WTC11 (cell line): ENCODE measurements around the gene SH3BP4. TPM values are rescaled to one million over a fixed set of nuclear protein-coding genes. Genes with fewer than 3 reads are reported as not detected.
A peak's percentile ranks its signal among the peaks of the same experiment; 100 is the strongest.

Experiments used
- ATAC-seq: fragments of 200-7000 bp; cut with Tn5 transposase; 2 replicates; pipeline ENCODE4 v1.10.0; 2021; ENCODE audit warnings: mild to moderate bottlenecking, moderate library complexity
- CTCF ChIA-PET: fragments of 300-600 bp; sonication (Branson Sonifier 250); formaldehyde crosslinking; loops from one replicate; lab custom pipeline; 2021; ENCODE audit warnings: antibody characterized with exemption; lab: Charles Lee
- POLR2A ChIA-PET: fragments of 350-600 bp; sonication (Branson Sonifier 250); formaldehyde crosslinking; loops from one replicate; lab custom pipeline; 2021; ENCODE audit warnings: antibody characterized with exemption; lab: Charles Lee
- DNase-seq: peaks from one replicate; pipeline ENCODE4 v3.0.0; 2021; ENCODE audit warnings: low spot score
- H3K27ac Mint-ChIP-seq: 2 replicates; pipeline ENCODE4 v1.8.0; 2021; ENCODE audit warnings: mixed read lengths
- H3K27me3 Mint-ChIP-seq: 2 replicates; pipeline ENCODE4 v1.8.0; 2021; ENCODE audit warnings: low read depth, mild to moderate bottlenecking, moderate library complexity, mixed read lengths
- H3K36me3 Mint-ChIP-seq: 2 replicates; pipeline ENCODE4 v1.8.0; 2021; ENCODE audit warnings: mixed read lengths
- H3K4me1 Mint-ChIP-seq: 2 replicates; pipeline ENCODE4 v1.8.0; 2022; ENCODE audit warnings: mixed read lengths
- H3K4me3 Mint-ChIP-seq: 2 replicates; pipeline ENCODE4 v1.8.0; 2021; ENCODE audit warnings: mild to moderate bottlenecking, moderate library complexity, mixed read lengths
- H3K9me3 Mint-ChIP-seq: 2 replicates; pipeline ENCODE4 v1.8.0; 2021; ENCODE audit warnings: mixed read lengths
- CREB1 ChIP-seq: sonication (generic); formaldehyde crosslinking; IDR thresholded peaks from 2 replicates; pipeline ENCODE4 v1.8.0; 2023; ENCODE audit warnings: mild to moderate bottlenecking, missing genetic modification reagents
- ELF4 ChIP-seq: sonication (generic); formaldehyde crosslinking; IDR thresholded peaks from 2 replicates; pipeline ENCODE4 v1.8.1; 2022; ENCODE audit warnings: low read depth, mild to moderate bottlenecking, moderate library complexity, missing genetic modification reagents
- ESRRA ChIP-seq: sonication (generic); formaldehyde crosslinking; IDR thresholded peaks from 2 replicates; pipeline ENCODE4 v1.8.1; 2022; ENCODE audit warnings: mild to moderate bottlenecking, missing genetic modification reagents, borderline replicate concordance
- ETV6 ChIP-seq: sonication (generic); formaldehyde crosslinking; IDR thresholded peaks from 2 replicates; pipeline ENCODE4 v1.8.1; 2022; ENCODE audit warnings: mild to moderate bottlenecking, missing genetic modification reagents
- IRF1 ChIP-seq: sonication (generic); formaldehyde crosslinking; IDR thresholded peaks from 2 replicates; pipeline ENCODE4 v1.8.0; 2023; ENCODE audit warnings: missing genetic modification reagents
- JUN ChIP-seq: sonication (generic); formaldehyde crosslinking; IDR thresholded peaks from 2 replicates; pipeline ENCODE4 v1.8.0; 2023; ENCODE audit warnings: mild to moderate bottlenecking, missing genetic modification reagents
- MAX ChIP-seq: sonication (generic); formaldehyde crosslinking; IDR thresholded peaks from 2 replicates; pipeline ENCODE4 v1.8.0; 2022; ENCODE audit warnings: mild to moderate bottlenecking, missing genetic modification reagents
- MXD4 ChIP-seq: fragments of 250-450 bp; sonication (Bioruptor Pico); IDR thresholded peaks from 2 replicates; pipeline ENCODE4 v1.8.0; 2021; ENCODE audit warnings: mild to moderate bottlenecking, moderate library complexity, borderline replicate concordance
- NFE2L1 ChIP-seq: sonication (generic); formaldehyde crosslinking; IDR thresholded peaks from 2 replicates; pipeline ENCODE4 v1.8.1; 2023; ENCODE audit warnings: missing genetic modification reagents
- NR2C2 ChIP-seq: sonication (generic); formaldehyde crosslinking; IDR thresholded peaks from 2 replicates; pipeline ENCODE4 v1.8.0; 2022; ENCODE audit warnings: mild to moderate bottlenecking, missing genetic modification reagents
- SMAD3 ChIP-seq: sonication (generic); formaldehyde crosslinking; IDR thresholded peaks from 2 replicates; pipeline ENCODE4 v1.8.0; 2022; ENCODE audit warnings: missing genetic modification reagents, mild to moderate bottlenecking, borderline replicate concordance
- SMAD4 ChIP-seq: sonication (generic); formaldehyde crosslinking; IDR thresholded peaks from 2 replicates; pipeline ENCODE4 v1.8.0; 2022; ENCODE audit warnings: mild to moderate bottlenecking, missing genetic modification reagents
- STAT6 ChIP-seq: sonication (generic); formaldehyde crosslinking; conservative IDR thresholded peaks from 2 replicates; pipeline ENCODE4 v1.8.1; 2023; ENCODE audit warnings: mild to moderate bottlenecking, low read depth, missing genetic modification reagents, moderate library complexity
- TEAD4 ChIP-seq: sonication (generic); formaldehyde crosslinking; IDR thresholded peaks from 2 replicates; pipeline ENCODE4 v1.8.0; 2022; ENCODE audit warnings: mild to moderate bottlenecking, missing genetic modification reagents
- TP53 ChIP-seq: sonication (generic); formaldehyde crosslinking; IDR thresholded peaks from 2 replicates; pipeline ENCODE4 v1.8.1; 2023; ENCODE audit warnings: mild to moderate bottlenecking, missing genetic modification reagents
- ZNF219 ChIP-seq: sonication (generic); formaldehyde crosslinking; IDR thresholded peaks from 2 replicates; pipeline ENCODE4 v1.8.0; 2023; ENCODE audit warnings: missing genetic modification reagents, mild to moderate bottlenecking, borderline replicate concordance
- ZNF512 ChIP-seq: sonication (generic); formaldehyde crosslinking; IDR thresholded peaks from 2 replicates; pipeline ENCODE4 v1.8.1; 2022; ENCODE audit warnings: missing genetic modification reagents, borderline replicate concordance
- ZNF532 ChIP-seq: fragments of 250-450 bp; sonication (Bioruptor Pico); IDR thresholded peaks from 2 replicates; pipeline ENCODE4 v1.9.0; 2021; ENCODE audit warnings: mild to moderate bottlenecking, borderline replicate concordance
- ZNF671 ChIP-seq: fragments of 250-450 bp; sonication (Bioruptor Pico); IDR thresholded peaks from 2 replicates; pipeline ENCODE4 v1.8.0; 2021; ENCODE audit warnings: mild to moderate bottlenecking
- ZSCAN18 ChIP-seq: fragments of 250-450 bp; sonication (Bioruptor Pico); IDR thresholded peaks from 2 replicates; pipeline ENCODE4 v2.1.2; 2022; ENCODE audit warnings: mild to moderate bottlenecking, moderate library complexity
- total RNA-seq: library from RNA; stranded (reverse); gene quantifications from 3 replicates; pipeline ENCODE4 v1.2.3, GENCODE V29; 2021

The SH3BP4 gene
- total RNA-seq, 1 experiment from 2014 or later = 44.4 TPM

- no peak for TF ChIP-seq STAT6 (CRISPR knock-in tag)
- no peak for TF ChIP-seq IRF1
- TF ChIP-seq ESRRA (CRISPR knock-in tag) = no peak
- TF ChIP-seq SMAD3 (CRISPR knock-in tag) = no peak
Measured at GRCh38 chr2:235002198-235003095, 50.6 kb downstream of the SH3BP4 start (continued).

- Mint-ChIP-seq H3K4me3 (no peak overlapping the region), H3K27me3 (no peaks in the 10 kb centered on the region), H3K36me3 (peaks cover 15% of the 10 kb centered on the region), H3K4me1 (peaks cover 76% of the 10 kb centered on the region), H3K27ac (peak overlapping the region; percentile 64; the same call in 1 of the 2 replicates), H3K9me3 (peaks cover 6% of the 10 kb centered on the region; the same call in 1 of the 2 replicates)
- CTCF ChIA-PET = no interaction called here
- DNase-seq (no peak), ATAC-seq (no peak)
- POLR2A ChIA-PET = no interaction called here
- TF ChIP-seq ESRRA (CRISPR knock-in tag) = no peak
- no peak for TF ChIP-seq ZNF219 (CRISPR knock-in tag)
- TF ChIP-seq MXD4 = no peak
- TF ChIP-seq ZNF671 (CRISPR knock-in tag) = no peak
- TF ChIP-seq ZNF512 (CRISPR knock-in tag) = no peak
- TF ChIP-seq ZSCAN18 = no peak
- no peak for TF ChIP-seq NR2C2
- no peak for TF ChIP-seq ZNF532 (CRISPR knock-in tag)
- TF ChIP-seq MAX (CRISPR knock-in tag) = no peak
- no peak for TF ChIP-seq STAT6 (CRISPR knock-in tag)
- no peak for TF ChIP-seq ELF4 (CRISPR knock-in tag)
- no peak for TF ChIP-seq CREB1 (CRISPR knock-in tag)
- no peak for TF ChIP-seq NFE2L1 (CRISPR knock-in tag)
- no peak for TF ChIP-seq TP53 (CRISPR knock-in tag)
- TF ChIP-seq SMAD4 (CRISPR knock-in tag) = no peak
- no peak for TF ChIP-seq TEAD4
- TF ChIP-seq JUN = no peak
- TF ChIP-seq ETV6 (CRISPR knock-in tag) = no peak
Measured at GRCh38 chr2:235003096-235003775, 51.4 kb downstream of the SH3BP4 start.
